HUES6 (cell line): Measurements from ENCODE around the gene FOXO3.

ENCODE experiments used
- H3K27ac ChIP-seq: 2 replicates; pipeline ENCODE4 v1.7.0; 2013; ENCODE audit warnings: low read depth, mild to moderate bottlenecking, low read length, inconsistent platforms
- H3K27me3 ChIP-seq: 2 replicates; pipeline ENCODE4 v1.6.1; 2013; ENCODE audit warnings: low read length; ENCODE audit not compliant: control insufficient read depth, insufficient read depth
- H3K36me3 ChIP-seq: 2 replicates; pipeline ENCODE4 v1.6.1; 2013; ENCODE audit warnings: low read length; ENCODE audit not compliant: control insufficient read depth, insufficient read depth
- H3K4me1 ChIP-seq: 2 replicates; pipeline ENCODE4 v1.6.1; 2013; ENCODE audit warnings: low read length; ENCODE audit not compliant: control insufficient read depth, insufficient read depth
- H3K4me3 ChIP-seq: 2 replicates; pipeline ENCODE4 v1.5.1; 2013; ENCODE audit warnings: low read depth, low read length
- H3K9ac ChIP-seq: one replicate; pipeline ENCODE4 v1.6.1; 2013; ENCODE audit warnings: mild to moderate bottlenecking, low read length
- H3K9me3 ChIP-seq: 2 replicates; pipeline ENCODE4 v1.6.1; 2013; ENCODE audit warnings: low read depth, low read length; ENCODE audit not compliant: control insufficient read depth, insufficient read depth

FOXO3 gene

GRCh38 chr6:108719477-108719876 lies 158.8 kb downstream of the FOXO3 start:
- H3K27ac ChIP-seq = no peak overlapping the region

DNA sequence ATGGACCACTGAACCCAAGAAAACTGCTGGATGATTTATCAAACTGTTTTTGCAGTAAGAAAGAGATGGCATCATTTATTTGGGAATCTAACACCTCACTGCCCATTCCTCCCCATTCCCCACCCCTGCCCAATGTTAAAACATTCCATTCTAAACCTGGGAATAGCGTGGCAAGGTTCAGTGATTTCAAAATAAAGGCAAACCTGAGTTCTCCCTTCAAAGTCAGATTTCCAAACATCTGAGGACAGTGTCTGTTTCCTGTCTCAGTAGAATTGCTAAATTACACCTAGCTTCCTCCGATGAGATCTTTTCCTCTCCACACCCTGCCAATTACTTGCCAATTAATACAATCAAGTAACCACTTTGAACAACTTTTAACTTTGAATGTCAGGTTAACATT lies 160.1 kb downstream of the FOXO3 start:
- H3K4me1 ChIP-seq = peaks cover 10% of the 10 kb centered on the region
- no peak overlapping the region for H3K27ac ChIP-seq
- peaks cover 5% of the 10 kb centered on the region; the same call in 1 of the 2 replicates for H3K9me3 ChIP-seq
- no peak overlapping the region for H3K9ac ChIP-seq
- no peaks in the 10 kb centered on the region for H3K36me3 ChIP-seq
- no peak overlapping the region for H3K4me3 ChIP-seq
- H3K27me3 ChIP-seq = no peaks in the 10 kb centered on the region

More at GRCh38 chr6:108719477-108719876, 158.8 kb downstream of the FOXO3 start:
- H3K4me1 ChIP-seq = peaks cover 10% of the 10 kb centered on the region
- H3K9ac ChIP-seq = no peak overlapping the region
- H3K27me3 ChIP-seq = no peaks in the 10 kb centered on the region
- no peaks in the 10 kb centered on the region for H3K36me3 ChIP-seq
- H3K9me3 ChIP-seq = peaks cover 5% of the 10 kb centered on the region; the same call in 1 of the 2 replicates
- no peak overlapping the region for H3K4me3 ChIP-seq

DNA sequence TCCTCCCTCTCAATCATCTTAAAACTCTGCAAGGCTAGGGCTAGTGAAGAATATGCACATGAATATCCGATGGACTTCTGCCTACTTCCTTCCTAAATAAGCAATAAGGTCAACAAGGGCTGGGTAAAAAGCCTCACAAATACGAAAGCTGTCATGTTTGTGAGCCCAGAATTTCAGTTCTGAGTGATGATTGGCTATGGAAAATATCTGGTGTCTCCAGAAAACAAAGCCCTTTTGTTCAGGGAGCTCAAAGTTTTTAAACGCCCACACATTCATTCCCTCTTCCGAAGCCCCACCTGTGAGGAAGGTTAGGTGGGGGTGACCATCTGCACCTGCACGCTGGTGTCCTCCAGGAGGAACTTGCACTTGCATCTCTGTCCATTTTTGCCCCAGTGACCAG lies 160.6 kb downstream of the FOXO3 start:
- no peaks in the 10 kb centered on the region for H3K36me3 ChIP-seq
- H3K4me3 ChIP-seq = no peak overlapping the region
- no peak overlapping the region for H3K27ac ChIP-seq
- H3K9ac ChIP-seq = no peak overlapping the region
- H3K4me1 ChIP-seq = peaks cover 10% of the 10 kb centered on the region
- peaks cover 5% of the 10 kb centered on the region; the same call in 1 of the 2 replicates for H3K9me3 ChIP-seq
- no peaks in the 10 kb centered on the region for H3K27me3 ChIP-seq

DNA sequence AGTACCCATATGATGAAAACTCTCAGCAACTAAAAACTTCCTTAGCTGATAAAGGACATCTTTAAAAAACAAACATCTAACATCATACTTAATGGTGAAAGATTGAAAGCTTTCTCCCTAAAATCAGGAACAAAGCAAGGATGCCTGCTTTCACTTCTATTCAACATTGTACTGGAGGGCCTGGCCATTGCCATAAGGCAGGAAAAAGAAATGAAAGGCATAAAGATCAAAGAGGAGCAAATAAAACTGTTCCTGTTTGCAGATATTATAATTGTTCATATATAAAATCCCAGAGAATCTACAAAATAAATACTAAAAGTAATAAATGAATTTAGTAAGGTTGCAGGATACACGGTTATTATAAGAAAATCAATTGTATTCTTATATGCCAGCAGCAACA lies 162.9 kb downstream of the FOXO3 start:
- Histone ChIP-seq H3K36me3 (no peaks in the 10 kb centered on the region), H3K9me3 (peaks cover 5% of the 10 kb centered on the region; the same call in 1 of the 2 replicates), H3K27ac (no peak overlapping the region), H3K9ac (no peak overlapping the region), H3K4me1 (peaks cover 11% of the 10 kb centered on the region), H3K4me3 (no peak overlapping the region), H3K27me3 (no peaks in the 10 kb centered on the region)

- peaks cover 20% of the 10 kb centered on the region for H3K27me3 ChIP-seq
- peaks cover 5% of the 10 kb centered on the region; the same call in 1 of the 2 replicates for H3K9me3 ChIP-seq
- H3K36me3 ChIP-seq = no peaks in the 10 kb centered on the region
- H3K4me3 ChIP-seq = no peak overlapping the region
- H3K4me1 ChIP-seq = peaks cover 29% of the 10 kb centered on the region
- H3K27ac ChIP-seq = no peak overlapping the region
- no peak overlapping the region for H3K9ac ChIP-seq
Observed at GRCh38 chr6:108726726-108727339, 166.1 kb downstream of the FOXO3 start.

DNA sequence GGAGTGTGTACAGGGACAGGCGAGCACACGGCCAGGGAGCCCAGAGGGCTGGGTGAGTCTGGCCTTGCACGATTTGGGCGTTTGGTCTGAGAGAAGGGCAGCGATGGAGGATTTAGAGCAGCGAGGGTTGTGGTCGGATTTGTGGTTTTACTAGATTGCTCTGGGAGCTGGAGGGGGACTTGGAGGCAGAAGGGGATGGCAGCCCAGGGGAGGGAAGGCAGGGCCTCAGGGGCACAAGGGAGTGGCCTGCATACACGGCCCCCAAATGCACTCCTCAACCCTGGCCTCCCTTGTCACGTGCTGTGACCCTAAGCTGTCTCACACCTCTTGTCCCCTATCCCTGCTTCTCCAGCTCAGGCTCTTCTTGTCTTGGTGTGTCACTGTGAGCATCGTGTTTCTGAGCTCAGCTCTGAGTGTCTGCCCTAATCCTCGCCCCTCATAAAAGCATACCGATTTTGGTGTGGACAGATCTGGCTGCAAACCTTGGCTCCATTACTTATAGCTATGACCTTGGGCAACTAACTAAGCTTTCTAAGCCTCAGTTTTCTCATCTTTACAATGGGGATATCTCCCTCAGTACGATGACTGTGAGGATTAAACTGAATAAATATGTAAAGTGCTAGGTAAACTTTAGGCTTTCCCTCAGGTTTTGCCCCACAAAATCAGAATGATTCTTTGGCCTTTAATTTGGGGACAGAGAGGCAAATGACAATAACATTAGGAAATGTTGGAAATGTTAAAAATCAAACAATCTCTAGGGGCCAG lies 167.4 kb downstream of the FOXO3 start:
- no peaks in the 10 kb centered on the region for H3K36me3 ChIP-seq
- H3K9ac ChIP-seq = no peak overlapping the region
- no peak overlapping the region for H3K27ac ChIP-seq
- peaks cover 40% of the 10 kb centered on the region for H3K4me1 ChIP-seq
- peaks cover 5% of the 10 kb centered on the region; the same call in 1 of the 2 replicates for H3K9me3 ChIP-seq
- peaks cover 30% of the 10 kb centered on the region for H3K27me3 ChIP-seq
- H3K4me3 ChIP-seq = no peak overlapping the region

DNA sequence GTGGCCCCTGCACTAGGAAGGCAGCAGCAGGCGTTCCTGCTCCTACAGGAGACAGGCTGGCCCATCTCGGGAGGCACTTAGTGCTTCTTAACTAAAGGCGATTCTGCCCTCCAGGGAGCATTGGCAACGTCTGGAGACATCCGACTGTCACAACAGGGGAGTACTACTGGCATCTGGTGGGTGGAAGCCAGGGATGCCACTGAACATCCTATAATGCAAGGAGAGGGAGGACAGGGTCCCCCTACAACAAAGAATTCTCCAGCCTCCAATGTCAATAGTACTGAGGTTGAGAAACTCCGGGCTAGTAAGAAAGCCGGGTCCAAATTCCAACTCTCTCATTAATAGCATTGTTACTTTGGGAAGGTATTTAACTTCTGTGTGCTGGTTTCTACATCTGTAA lies 168.1 kb downstream of the FOXO3 start:
- Histone ChIP-seq H3K36me3 (no peaks in the 10 kb centered on the region), H3K9me3 (peaks cover 2% of the 10 kb centered on the region; the same call in 1 of the 2 replicates), H3K4me1 (peaks cover 47% of the 10 kb centered on the region), H3K27me3 (peaks cover 34% of the 10 kb centered on the region), H3K9ac (no peak overlapping the region), H3K27ac (no peak overlapping the region), H3K4me3 (no peak overlapping the region)

DNA sequence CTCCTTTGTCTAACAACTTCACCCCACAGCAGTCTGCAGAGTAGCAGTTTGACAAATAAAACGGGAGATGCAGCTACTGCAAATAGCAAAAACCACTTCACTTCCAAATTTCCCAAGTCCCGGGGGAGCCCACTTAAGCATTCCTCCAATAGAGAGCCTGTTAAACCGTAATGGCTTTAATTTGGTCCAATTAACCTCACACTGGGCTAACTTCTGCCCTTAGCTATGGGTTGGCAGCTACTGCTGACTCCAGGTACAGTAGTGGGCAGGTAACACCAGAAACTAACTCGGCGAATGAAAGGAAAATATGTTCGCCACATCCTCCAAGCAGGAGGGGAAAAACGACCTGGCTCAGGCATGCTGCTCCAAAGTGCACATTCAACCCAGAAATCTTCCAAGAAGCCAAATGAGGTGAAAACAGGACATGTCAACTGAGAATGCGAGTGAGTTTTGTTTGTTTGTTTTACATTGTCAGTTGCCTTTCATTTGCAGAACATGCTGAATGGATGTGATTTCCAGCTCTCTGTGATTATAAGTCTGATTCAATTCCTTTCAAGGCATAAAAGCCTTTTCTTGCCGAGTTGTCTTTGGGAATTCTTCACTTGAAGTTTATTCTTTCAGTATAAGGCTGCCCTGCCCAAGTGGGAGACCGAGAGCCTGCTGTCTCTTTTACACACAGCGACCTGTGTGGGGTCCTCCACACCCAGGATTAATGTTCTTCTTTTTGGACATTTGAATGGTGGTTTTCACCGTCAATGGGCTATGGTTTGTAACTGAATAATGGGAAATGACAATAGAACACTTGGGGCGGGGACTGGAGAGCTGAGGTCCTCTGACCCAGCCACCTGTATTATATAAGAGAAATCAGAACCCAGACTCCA lies 170.2 kb downstream of the FOXO3 start:
- Histone ChIP-seq H3K36me3 (no peaks in the 10 kb centered on the region), H3K27ac (no peak overlapping the region), H3K9me3 (no peaks in the 10 kb centered on the region), H3K4me1 (peaks cover 61% of the 10 kb centered on the region), H3K4me3 (peak overlapping the region; percentile 28), H3K27me3 (peaks cover 34% of the 10 kb centered on the region), H3K9ac (peak overlapping the region; percentile 6)

DNA sequence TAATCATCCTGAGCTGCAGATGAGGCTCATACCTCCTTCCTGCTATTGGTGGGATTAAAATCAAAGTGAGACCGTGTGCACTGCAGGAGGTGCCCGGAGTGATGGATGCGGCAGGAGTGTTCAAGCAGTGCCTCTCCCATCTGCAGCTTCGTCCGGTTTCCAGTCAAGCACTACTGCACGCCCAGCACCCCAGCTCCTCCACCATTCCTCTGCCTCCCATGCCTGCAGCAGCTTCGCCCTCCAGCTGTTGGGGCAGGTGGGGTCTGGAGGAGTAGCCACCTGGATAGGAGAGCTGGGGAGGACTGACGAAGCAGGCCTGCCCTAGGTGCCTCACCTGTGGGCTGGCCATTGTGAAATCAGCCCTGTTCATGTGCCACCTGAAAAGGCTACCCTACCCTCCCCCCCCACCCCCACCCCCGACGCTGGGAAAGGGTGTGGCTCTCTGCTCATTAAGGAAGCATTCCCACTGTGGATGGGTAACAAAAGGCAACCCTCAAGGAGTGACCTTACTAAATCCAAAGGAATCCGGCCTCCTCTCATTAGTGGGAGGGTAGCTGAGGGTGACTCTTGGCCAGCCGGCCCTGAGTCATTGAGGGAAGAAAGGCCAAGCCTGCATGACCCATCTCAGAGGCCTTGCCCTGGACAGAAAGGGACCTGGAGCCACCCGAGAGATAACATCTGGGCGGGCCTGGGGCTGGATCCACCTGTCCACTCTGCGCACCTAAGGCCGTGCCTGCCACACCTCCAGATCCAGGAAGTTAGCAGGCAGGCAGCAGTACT lies 171.6 kb downstream of the FOXO3 start:
- Histone ChIP-seq H3K36me3 (no peaks in the 10 kb centered on the region), H3K27ac (no peak overlapping the region), H3K4me1 (peaks cover 70% of the 10 kb centered on the region)

DNA sequence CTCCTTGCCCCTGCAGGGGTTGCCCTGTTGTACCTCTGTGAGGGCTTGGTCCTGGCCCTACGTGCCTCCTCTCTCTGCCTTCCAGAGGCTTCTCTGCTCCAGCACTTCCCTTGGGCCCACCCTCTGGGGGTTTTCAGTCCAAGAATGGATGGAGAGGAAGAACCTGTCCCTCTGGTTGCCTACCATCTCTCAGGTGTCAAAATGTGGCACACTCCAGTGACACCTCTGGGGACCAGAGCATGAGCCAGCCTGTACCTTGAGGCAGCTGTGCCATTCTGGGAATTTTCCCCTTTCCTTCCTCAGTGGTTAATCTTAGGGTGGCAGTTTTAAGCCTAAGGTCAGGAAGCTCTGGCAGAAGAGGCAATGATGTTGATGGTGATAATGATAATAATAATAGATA lies 172.3 kb downstream of the FOXO3 start:
- Histone ChIP-seq H3K27me3 (peaks cover 34% of the 10 kb centered on the region), H3K9ac (no peak overlapping the region), H3K4me3 (no peak overlapping the region), H3K27ac (no peak overlapping the region), H3K9me3 (no peaks in the 10 kb centered on the region), H3K4me1 (peaks cover 70% of the 10 kb centered on the region), H3K36me3 (no peaks in the 10 kb centered on the region)

More for the DNA sequence above, 171.6 kb downstream of the FOXO3 start:
- Histone ChIP-seq H3K9ac (peak overlapping the region; percentile 40), H3K27me3 (peaks cover 34% of the 10 kb centered on the region), H3K9me3 (no peaks in the 10 kb centered on the region), H3K4me3 (no peak overlapping the region)
